ENCODE results near the gene ELOVL7.
"Not testable (repeated sequence)": the region's sequence is repeated elsewhere in the genome, so short reads cannot be mapped to it uniquely, and the experiment has no call there.

The ELOVL7 gene

DNA sequence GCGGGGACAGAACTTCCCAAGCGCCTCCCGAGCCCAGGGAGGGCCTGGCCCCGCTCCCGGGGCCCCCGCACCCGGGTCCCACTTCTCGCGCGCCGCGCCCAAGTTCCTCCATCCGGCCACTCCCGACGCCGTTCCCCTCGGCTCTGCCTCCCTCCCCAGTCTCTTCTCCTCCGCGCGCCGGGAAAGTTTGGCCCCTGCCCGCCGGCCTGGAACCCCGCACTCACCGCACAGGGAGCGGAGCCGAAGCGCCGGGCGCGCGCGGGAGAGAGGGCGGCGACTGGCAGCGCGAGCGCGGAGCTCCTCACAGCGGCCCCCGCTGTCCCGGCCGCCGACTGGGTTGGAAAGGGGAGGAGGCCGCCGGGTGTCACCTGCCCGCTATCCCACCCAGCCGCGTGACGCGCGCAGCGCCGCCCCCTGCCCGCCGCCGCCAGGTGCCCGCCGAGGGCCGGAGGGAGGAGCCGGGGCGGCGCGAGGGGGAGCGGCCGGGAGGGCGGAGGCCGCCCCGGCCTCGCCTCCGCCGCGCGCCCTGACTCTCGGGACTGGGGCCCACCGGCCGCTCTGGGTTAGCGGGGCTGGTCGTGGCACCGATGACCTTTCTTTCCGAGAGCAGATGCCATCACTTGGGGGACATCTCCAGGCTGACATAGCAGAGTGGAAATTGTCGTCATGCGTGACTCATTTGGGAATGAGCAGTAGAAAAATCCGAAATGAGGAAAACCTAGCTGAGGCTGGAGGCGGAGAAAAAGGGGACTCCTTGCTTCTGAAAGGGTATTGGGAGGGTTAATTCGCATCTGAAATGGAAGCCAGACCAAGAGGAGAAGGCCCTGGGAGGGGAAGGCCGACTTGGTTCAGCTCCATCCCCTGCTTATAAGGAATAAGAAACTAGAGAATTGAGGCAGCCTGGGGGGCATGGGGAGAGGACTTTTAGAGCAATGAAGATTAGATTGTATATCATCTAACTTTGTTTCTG lies at the start of gene ELOVL7:
Gene ELOVL7, minus strand, starts transcription at position 334 of the 970 bp plus-strand sequence. CDS start 56,872 bp downstream, outside the sequence.
- no peak for FAIRE-seq

DNA sequence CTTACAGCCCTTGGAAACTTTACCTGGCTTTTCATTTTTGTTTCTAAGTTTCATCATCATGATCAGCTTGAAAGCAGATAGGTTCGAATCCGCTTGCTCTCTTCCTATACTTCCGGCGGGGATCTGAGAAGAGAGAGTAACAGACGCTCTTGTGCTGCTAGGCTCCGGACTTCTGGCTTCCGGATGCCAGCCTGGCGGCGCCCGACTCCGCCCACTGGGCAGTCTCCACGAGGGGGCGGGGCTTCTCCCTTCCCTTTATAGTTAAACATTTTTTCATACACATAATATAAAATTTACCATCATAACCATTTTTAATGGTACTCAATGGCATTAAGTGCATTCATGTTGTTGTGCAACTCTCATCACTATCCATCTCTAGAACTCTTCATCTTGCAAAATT lies 49.5 kb upstream of the ELOVL7 start:
- no peak for FAIRE-seq

DNA sequence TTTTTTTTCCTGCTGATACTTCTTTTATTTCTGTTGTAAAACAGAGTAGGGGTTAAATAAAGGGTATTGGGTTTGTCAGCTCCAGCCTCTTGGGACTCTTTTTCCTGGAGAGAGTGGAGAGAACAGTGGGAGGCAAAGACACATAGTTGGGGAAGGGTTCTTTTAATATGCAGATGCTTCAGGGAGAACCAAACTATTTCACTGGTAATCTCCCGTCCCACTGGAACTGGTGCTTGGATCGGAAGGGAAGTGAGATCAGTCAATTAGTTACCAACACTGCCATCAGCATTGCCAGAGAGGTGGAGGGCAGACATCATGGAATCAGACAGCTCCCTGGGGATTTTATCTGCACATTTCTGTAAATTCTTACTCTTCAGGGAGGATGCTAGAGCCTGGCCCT lies 47.6 kb upstream of the ELOVL7 start:
- no peak for FAIRE-seq

DNA sequence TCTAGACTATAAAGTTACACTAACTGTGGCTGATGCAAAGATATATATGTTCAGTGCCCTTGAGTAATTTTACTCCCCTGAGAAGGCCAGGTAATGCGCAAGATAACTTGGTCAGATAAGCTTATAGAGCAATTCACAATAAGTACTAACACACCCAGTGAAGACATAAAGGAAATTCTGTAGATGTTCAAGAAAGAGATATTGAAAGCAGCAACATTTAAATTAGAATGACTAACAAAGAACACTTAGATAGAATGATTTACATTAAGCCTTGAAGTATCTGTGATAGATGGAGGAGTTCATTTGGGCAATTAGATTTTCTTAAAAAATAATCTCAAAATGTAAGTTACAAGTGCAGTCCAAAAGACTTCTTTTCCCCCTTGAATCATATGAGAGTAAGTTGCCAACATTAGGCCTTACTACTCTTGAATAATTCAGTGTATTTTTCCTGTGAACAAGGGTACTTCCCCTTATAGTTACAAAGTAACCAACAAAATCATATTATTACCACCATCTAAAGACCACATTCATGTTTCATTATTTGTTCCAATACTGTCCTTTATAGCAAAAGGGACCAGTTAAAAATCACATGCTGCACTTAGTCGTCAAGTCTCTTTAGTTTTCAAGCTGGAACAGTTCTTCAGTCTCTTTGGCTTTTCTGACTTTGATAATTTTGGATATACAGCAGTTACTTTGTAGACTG lies 44.4 kb upstream of the ELOVL7 start:
- FAIRE-seq: no peak

DNA sequence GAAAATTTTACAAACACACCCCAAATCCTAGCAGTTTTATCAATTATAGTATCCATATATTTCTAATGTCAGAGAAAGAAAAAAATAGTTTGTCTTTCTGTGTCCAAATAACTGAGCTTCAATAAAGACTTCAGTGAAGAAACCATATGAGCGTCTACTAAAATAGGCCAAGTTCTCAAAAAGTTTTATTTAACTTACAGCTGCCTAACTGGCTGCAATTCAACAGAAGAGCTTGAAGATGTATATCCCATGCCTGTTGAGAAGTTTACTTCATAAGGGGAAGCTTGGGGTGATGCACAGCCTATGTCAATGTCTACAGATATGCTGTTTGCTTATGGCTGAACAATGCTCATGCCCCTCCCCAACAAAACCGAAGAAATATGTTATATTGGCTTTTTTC lies 43.7 kb upstream of the ELOVL7 start:
- no peak for FAIRE-seq

DNA sequence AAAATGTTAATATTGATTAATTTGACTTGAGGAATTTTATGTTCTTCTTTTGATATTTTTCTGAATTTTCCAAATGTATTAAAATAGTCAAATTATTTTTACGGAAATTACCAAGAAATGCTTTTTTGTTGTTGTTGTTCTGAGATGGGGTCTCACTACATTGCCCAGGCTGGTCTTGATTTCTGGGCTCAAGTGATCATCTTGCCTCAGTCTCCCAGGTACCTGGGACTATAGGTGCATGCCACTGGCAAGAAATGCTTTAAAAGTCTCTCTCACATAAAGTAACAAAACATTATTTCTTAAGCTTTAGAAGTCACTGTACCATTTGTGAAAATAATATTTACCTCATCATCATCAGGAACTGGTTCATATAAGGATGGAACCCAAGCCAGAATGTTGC lies 43.0 kb upstream of the ELOVL7 start:
- FAIRE-seq: no peak

DNA sequence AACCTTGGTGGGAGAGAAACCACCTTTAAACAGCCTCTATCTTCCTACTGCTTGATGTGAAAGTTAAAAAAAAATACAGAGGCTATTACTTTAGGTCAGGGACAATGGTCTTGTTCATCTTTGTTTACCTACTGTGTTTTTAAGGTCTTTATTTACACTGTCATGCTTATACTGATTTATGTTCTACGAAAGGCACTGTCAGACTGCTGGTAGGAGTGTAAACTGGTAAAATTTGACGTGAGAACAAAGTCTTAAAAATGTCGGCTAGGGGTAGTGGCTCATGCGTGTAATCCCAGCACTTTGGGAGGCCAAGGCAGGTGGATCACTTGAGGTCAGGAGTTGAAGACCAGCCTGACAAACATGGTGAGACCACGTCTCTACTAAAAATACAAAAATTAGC lies 42.1 kb upstream of the ELOVL7 start:
- no peak for FAIRE-seq

DNA sequence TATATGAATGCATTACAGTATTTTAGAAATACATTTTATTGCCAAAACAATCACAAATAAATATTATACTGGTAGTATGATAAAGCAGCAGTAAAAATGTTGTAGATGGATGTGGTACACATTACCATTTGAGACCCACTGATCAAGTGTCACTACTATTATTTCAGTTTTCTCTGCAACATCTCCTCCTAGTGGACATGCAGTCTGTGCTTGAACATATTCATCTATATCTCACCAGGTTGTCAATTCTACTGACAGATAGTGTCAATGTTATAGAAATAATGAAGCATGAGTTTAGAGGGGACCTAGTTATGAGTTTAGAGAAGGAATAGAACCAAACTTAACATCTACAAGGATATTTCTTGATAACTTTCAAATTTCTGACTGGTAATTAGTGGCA lies 39.2 kb upstream of the ELOVL7 start:
- peak; percentile 95 for FAIRE-seq

DNA sequence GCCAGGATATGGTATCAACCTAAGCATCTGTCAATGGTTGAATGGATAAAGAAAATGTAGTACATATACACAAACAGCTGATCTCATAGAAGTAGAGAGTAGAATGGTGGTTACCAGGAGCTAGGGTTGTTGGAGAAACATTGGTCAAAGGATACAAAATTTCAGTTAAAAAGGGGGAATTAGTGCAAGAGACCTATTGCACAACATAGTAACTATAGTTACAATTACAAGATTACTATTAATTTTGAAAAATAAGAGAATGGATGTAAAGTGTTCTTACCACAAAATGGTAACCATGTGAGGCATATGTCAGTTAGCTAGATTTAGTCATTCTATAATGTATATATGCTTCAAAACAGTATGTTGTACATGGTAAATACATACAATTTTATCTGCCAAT lies 28.8 kb upstream of the ELOVL7 start:
- no peak for FAIRE-seq

DNA sequence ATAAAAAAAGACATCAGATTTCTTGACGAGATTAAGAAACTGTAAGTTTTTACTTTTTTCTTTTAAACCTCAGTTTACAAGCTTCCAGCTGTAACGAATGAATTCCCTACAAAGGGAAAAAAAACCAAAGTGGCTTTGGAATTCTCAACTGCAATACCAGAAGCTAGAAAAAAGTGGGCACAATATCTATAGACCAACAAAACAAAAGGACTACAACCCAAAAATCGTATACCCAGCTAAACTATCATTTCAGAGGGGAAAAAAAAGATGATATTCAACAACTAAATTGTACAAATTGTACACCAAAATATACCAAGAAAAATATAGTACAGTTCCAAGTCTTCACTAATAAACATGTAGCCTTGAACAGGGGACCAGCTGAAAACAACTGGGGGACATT lies 26.8 kb upstream of the ELOVL7 start:
- no peak for FAIRE-seq

DNA sequence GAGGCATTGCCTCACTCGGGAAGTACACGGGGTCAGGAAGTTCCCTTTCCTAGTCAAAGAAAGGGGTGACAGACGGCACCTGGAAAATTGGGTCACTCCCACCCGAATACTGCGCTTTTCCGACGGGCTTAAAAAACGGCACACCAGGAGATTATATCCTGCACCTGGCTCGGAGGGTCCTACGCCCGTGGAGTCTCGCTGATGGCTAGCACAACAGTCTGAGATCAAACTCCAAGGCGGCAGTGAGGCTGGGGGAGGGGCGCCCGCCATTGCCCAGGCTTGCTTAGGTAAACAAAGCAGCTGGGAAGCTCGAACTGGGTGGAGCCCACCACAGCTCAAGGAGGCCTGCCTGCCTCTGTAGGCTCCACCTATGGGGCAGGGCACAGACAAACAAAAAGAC lies 16.5 kb upstream of the ELOVL7 start:
- FAIRE-seq: not testable (repeated sequence)

DNA sequence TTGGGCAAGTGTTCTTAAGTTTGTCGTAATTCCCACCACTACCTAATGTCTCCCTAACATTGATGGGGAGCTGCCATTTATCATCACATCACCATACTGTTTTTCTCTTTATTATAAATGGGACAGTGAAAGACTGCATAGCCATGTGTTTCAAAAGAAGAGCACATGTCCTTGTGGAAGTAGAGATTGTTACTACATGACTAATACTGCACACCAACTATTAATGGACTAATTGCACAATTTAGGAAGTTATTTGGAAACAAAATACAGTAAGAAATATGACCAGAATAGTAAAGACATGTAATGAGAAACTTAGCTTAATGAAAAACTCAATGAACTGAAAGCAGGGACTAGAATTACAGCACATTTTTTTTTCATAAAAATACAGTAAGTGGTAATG lies 12.0 kb upstream of the ELOVL7 start:
- no peak for FAIRE-seq

DNA sequence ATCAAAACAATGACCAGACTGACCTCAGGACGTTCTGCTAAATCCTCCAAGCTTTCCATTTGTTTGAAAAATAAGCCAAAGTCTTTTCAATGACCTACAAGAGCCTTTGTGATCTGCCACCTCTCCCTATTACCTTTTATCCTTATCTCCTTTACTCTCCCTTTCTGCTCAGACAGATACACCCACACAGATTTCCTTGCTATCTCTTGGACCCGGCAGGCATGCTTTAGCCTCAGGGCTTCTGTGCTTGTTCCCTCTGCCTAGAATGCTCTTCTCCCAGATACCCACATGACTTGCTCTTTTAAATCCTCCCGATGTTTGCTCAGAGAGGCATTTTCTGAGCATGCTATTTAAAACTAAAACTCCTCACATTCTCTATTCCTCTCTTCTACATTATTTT lies 8.9 kb upstream of the ELOVL7 start:
- no peak for FAIRE-seq

DNA sequence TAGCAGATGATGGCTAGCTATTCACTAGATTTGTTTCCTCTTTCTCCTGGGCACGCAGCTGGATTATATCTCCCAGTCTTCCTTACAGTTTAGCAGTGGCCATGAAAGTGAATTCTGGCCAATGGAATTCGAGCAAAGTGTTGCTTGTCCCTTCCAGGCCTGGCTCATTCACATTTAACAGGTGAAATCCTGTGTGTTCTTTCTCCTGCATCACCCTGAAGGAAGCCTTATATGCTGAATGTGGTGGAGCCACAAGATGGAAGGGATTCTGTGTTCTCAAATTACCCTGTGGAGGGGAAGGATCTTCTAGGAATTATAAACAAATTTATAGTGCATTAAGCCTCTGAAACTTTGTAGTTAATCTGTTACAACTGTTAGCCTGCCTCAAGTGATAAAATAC lies 8.2 kb upstream of the ELOVL7 start:
- FAIRE-seq: no peak

DNA sequence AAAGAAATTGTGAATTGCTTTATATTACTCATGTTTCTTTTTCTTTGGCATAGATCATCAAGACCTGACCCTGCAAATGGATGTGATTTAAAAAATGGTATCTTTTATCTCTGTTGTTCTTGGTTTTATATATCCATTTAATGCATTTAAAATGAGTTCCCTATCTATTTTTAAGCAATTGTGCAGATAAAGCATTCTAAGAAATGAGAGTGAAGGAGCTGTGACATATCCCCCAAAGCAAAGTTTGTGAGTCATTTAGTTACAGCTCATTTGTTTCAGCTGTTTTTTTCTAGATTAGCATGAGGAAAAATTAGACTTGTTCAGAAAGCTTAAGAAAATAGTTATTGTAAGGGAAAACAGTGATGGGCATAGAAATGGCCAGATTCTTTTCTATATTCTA lies 7.6 kb upstream of the ELOVL7 start:
- no peak for FAIRE-seq

DNA sequence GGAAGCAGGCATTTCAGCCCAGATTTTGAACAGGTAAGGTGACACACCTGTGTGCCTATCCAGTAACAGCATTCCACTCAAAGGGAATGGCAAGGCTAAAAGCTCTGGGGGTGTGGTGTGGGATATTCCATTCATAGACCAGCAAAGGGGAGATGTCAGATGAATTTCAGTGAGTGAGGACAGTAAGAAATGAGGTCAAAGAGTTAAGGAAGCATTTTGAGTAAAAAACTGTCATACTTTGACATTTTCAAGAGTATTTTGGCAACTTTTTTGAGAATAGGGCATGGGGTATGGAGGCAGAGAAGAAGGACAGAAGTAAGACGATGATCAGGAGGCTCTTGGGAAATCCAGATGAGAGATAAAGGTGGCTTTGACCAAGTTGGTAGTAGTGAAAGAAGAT lies 2.2 kb upstream of the ELOVL7 start:
- no peak for FAIRE-seq

DNA sequence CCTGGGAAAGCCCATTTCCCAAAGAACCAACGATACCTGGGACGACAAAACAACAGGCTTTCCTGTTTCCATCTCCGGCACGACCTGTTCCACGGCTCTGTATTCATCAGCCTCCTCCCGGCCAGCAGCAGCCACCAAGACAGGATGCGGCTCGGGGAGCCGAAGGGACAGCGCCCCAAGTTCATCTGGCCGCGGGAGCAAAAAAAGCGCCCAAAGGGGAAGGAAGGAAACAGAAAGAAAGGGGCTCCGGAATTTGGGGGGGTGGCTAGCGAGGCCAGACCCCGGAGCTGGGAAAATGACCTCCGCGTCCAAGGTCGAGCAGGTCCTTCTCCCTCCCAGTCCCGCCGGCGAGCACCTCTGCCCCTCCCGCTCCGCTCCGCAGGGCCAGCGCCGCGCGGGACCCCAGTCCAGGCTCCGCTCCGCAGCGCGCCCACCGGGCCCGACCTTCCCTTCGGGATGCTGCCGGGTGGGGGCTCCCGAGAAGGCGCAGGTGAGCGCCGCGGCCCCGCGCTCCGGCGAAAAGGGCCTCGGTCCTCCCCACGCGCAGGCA lies 608 bp downstream of the ELOVL7 start:
- FAIRE-seq: no peak

DNA sequence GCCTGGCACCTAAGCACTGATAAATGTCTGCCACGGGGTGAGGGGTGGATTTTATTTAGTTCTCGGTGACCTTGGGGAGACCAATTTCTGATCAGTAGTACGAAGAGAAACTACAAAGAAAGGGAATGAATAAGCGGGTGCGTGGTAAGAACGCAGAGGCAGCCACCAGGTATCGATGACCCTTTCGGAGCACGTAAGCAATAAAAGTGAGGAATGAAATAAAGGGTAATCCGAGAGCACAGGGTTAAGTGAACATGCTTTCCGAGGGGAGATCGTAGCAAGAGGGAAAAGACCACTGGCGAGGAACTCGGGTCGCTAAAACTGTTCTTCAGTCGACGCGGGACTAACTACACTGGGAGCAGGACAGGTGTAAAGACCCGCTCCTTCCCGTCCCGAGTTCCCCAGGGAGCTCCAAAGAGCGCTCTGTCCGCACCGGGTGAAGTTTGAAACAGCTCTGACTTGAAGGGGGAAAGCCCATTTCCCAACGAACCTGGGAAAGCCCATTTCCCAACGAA lies 1.1 kb downstream of the ELOVL7 start:
- no peak for FAIRE-seq

DNA sequence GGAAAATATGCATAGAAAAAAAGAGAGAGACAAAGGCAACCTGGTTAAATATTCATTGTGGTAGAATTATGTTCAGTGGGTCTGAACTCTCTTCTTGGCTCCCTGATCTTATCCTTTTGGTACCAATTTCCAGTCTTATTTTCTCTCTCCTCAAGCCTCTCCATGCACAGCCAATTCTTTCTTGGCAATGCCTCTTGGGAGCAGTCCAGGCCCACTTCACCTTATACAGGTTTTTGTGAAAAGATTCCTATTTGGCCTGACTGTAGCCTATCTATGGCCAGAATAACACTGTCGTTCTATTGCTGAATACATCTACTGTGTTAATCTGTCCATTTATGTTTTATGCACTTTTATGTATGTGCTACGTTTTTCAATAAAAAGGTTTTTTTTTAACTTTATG lies 2.7 kb downstream of the ELOVL7 start:
- FAIRE-seq: no peak

DNA sequence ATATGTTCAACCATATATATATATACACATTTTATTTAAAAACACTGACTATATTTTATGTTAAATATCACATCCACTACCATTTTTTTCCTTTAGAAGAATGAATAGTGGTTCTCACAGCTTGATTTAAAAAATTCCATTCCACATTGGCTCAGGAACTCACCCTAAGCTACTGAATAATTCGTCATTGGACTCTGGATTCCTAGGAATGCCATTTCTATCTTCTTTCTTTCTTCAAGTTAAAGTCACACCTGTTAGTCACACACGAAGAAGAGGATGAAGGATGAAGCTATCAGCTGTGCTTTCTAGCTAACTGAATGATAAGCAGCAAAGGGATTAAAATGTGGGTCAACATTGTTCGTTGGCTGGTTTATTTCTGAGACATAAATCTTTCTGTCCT lies 7.9 kb downstream of the ELOVL7 start:
- no peak for FAIRE-seq

DNA sequence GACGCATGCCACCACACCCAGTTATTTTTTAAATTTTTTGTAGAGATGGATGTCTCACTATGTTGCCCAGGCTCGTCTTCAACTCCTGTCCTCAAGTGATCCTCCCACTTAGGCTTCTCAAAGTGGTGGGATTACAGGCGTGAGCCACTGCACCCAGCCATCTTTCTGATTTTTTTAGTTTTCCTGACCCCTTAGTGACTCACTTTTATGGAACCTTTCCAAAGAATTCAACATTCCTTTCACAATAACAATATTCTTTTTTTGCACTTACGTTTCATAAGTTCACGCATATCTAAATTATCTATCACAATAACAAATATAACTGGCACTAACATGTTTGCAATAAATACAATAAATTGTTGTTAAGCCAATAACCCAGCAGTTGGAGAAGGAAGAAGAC lies 8.5 kb downstream of the ELOVL7 start:
- no peak for FAIRE-seq

DNA sequence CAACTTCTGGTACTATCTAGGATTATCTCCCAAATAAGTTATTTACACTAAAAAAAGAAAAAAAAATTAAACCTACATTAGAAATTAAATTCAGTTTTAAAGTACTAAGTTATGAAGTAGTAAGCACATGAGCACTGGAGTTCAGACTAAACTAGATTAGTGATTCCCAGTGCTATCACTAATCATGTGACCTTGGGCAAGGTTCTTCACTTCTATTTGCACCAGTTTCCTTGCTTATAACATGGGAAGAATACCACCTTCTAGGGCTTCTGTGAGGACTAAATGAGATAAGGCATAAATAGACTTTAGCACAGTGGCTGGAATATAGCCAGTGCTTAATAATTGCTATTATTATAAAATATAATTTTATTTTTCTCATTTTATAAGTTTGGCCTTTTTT lies 10.5 kb downstream of the ELOVL7 start:
- FAIRE-seq: no peak

DNA sequence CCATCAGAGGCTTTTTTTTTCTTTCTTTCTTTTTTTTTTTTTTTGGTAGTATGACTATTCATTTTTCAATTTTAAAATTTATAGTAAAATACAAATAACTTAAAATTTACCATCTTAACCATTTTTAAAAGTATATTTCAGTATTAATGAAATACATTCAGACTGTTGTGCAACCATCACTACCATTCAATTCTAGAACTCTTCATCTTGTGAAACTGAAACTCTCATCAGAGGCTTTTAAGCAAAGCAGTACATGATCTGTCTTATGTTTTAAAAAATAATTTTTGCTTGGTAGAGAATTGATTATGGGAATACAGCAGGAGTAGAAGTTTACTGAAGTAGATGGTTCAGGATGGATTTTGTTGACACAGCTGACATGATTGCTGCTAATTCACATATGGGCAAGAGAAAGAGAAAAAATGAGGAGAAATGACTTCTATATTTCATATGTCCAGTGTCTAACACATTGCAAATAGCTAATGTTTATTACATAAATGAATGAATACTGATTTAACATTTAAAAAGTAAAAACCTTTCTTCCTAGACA lies 13.4 kb downstream of the ELOVL7 start:
- FAIRE-seq: no peak
